Measurements from ENCODE around the gene PKMYT1. TPM values are rescaled to one million over a fixed set of nuclear protein-coding genes. Genes with fewer than 3 reads are reported as not detected.

Gene PKMYT1
- polyA plus RNA-seq, 1 donor from 2014 or later = 2.9 TPM

DNA sequence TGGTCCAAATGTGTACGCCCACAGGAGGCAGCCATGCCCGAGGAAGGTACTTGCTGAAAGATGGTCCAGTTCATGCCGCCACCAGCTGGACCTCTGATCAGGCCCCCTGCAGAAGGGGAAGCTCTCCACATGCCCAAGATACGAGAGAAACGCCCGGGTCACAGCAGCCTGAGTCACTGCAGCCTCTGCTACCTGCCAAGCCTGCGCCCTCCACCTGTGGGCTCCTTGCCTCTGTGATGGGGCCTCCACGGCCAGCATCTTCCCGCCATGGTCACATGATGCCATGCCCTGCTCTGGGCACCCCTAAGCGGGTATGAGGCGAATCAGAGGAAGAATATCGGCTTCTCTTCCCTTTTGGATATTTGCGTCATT, 29.9 kb downstream of the PKMYT1 start:
- Histone ChIP-seq H3K79me2 (replicated peaks; ENCODE audit: insufficient read depth, low read length) (no peaks in the 10 kb centered on the region), H3K9me3 (ENCODE audit: low read length) (no peaks in the 10 kb centered on the region), H3K36me3 (ENCODE audit: insufficient read depth, low read length) (peaks cover 9% of the 10 kb centered on the region), H3K9ac (ENCODE audit: low read length) (no peak overlapping the region), H3K27me3 (ENCODE audit: insufficient read depth, low read depth, low read length) (no peaks in the 10 kb centered on the region), H2AFZ (ENCODE audit: low read depth, low read length) (no peak overlapping the region), H3K4me3 (ENCODE audit: low read length) (no peak overlapping the region), H3K9me2 (ENCODE audit: insufficient read depth, low read length) (no peaks in the 10 kb centered on the region), H3F3A (ENCODE audit: insufficient read depth, low read length, poor library complexity, severe bottlenecking) (no peaks in the 10 kb centered on the region), H4K20me1 (ENCODE audit: insufficient read depth) (no peaks in the 10 kb centered on the region), H3K27ac (ENCODE audit: low read length) (no peak overlapping the region), H3K4me2 (ENCODE audit: low read length) (no peak overlapping the region)
- no peak for TF ChIP-seq TAF1 (IDR thresholded peaks at IDR 0.05; ENCODE audit: low read depth)
- no peak for TF ChIP-seq RAD21 (conservative IDR thresholded peaks at IDR 0.05)
- TF ChIP-seq, protein P1, sequence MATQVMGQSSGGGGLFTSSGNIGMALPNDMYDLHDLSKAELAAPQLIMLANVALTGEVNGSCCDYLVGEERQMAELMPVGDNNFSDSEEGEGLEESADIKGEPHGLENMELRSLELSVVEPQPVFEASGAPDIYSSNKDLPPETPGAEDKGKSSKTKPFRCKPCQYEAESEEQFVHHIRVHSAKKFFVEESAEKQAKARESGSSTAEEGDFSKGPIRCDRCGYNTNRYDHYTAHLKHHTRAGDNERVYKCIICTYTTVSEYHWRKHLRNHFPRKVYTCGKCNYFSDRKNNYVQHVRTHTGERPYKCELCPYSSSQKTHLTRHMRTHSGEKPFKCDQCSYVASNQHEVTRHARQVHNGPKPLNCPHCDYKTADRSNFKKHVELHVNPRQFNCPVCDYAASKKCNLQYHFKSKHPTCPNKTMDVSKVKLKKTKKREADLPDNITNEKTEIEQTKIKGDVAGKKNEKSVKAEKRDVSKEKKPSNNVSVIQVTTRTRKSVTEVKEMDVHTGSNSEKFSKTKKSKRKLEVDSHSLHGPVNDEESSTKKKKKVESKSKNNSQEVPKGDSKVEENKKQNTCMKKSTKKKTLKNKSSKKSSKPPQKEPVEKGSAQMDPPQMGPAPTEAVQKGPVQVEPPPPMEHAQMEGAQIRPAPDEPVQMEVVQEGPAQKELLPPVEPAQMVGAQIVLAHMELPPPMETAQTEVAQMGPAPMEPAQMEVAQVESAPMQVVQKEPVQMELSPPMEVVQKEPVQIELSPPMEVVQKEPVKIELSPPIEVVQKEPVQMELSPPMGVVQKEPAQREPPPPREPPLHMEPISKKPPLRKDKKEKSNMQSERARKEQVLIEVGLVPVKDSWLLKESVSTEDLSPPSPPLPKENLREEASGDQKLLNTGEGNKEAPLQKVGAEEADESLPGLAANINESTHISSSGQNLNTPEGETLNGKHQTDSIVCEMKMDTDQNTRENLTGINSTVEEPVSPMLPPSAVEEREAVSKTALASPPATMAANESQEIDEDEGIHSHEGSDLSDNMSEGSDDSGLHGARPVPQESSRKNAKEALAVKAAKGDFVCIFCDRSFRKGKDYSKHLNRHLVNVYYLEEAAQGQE (IDR thresholded peaks at IDR 0.05; ENCODE audit: borderline replicate concordance) = no peak
- no peak for TF ChIP-seq POLR2AphosphoS5 (IDR thresholded peaks at IDR 0.05)
- no peak for TF ChIP-seq SMC3 (conservative IDR thresholded peaks at IDR 0.05; ENCODE audit: poor library complexity)
- TF ChIP-seq EZH2 (IDR thresholded peaks at IDR 0.05; ENCODE audit: borderline replicate concordance, insufficient read depth, low read length, poor library complexity, severe bottlenecking) = no peak
- TF ChIP-seq MXI1 (conservative IDR thresholded peaks at IDR 0.05; ENCODE audit: poor library complexity, severe bottlenecking) = no peak
- TF ChIP-seq EP300 (conservative IDR thresholded peaks at IDR 0.05; ENCODE audit: poor library complexity, severe bottlenecking) = no peak
- TF ChIP-seq, protein P2, sequence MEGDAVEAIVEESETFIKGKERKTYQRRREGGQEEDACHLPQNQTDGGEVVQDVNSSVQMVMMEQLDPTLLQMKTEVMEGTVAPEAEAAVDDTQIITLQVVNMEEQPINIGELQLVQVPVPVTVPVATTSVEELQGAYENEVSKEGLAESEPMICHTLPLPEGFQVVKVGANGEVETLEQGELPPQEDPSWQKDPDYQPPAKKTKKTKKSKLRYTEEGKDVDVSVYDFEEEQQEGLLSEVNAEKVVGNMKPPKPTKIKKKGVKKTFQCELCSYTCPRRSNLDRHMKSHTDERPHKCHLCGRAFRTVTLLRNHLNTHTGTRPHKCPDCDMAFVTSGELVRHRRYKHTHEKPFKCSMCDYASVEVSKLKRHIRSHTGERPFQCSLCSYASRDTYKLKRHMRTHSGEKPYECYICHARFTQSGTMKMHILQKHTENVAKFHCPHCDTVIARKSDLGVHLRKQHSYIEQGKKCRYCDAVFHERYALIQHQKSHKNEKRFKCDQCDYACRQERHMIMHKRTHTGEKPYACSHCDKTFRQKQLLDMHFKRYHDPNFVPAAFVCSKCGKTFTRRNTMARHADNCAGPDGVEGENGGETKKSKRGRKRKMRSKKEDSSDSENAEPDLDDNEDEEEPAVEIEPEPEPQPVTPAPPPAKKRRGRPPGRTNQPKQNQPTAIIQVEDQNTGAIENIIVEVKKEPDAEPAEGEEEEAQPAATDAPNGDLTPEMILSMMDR (IDR thresholded peaks at IDR 0.05; ENCODE audit: poor library complexity, severe bottlenecking) = no peak

GRCh38 chr16:2949705-2950352, 30.4 kb downstream of the PKMYT1 start:
- H3K9me3 ChIP-seq (ENCODE audit: low read length) = no peaks in the 10 kb centered on the region
- no peak overlapping the region for H3K9ac ChIP-seq (ENCODE audit: low read length)
- no peaks in the 10 kb centered on the region for H4K20me1 ChIP-seq (ENCODE audit: insufficient read depth)
- H2AFZ ChIP-seq (ENCODE audit: low read depth, low read length) = no peak overlapping the region
- peaks cover 9% of the 10 kb centered on the region for H3K36me3 ChIP-seq (ENCODE audit: insufficient read depth, low read length)
- H3K27me3 ChIP-seq (ENCODE audit: insufficient read depth, low read depth, low read length) = no peaks in the 10 kb centered on the region
- TF ChIP-seq EP300 (conservative IDR thresholded peaks at IDR 0.05; ENCODE audit: poor library complexity, severe bottlenecking) = no peak
- TF ChIP-seq TAF1 (IDR thresholded peaks at IDR 0.05; ENCODE audit: low read depth) = no peak
- TF ChIP-seq POLR2AphosphoS5 (IDR thresholded peaks at IDR 0.05) = no peak
- TF ChIP-seq, protein P1 (IDR thresholded peaks at IDR 0.05; ENCODE audit: borderline replicate concordance) = no peak
- no peak for TF ChIP-seq EZH2 (IDR thresholded peaks at IDR 0.05; ENCODE audit: borderline replicate concordance, insufficient read depth, low read length, poor library complexity, severe bottlenecking)
- no peak for TF ChIP-seq SMC3 (conservative IDR thresholded peaks at IDR 0.05; ENCODE audit: poor library complexity)
- no peak for TF ChIP-seq RAD21 (conservative IDR thresholded peaks at IDR 0.05)
- TF ChIP-seq, protein P2 (IDR thresholded peaks at IDR 0.05; ENCODE audit: poor library complexity, severe bottlenecking) = no peak
- TF ChIP-seq MXI1 (conservative IDR thresholded peaks at IDR 0.05; ENCODE audit: poor library complexity, severe bottlenecking) = no peak
- H3K79me2 ChIP-seq (replicated peaks; ENCODE audit: insufficient read depth, low read length) = no peaks in the 10 kb centered on the region
- no peaks in the 10 kb centered on the region for H3K9me2 ChIP-seq (ENCODE audit: insufficient read depth, low read length)
- no peak overlapping the region for H3K4me3 ChIP-seq (ENCODE audit: low read length)
- no peaks in the 10 kb centered on the region for H3F3A ChIP-seq (ENCODE audit: insufficient read depth, low read length, poor library complexity, severe bottlenecking)
- H3K4me2 ChIP-seq (ENCODE audit: low read length) = no peak overlapping the region
- H3K27ac ChIP-seq (ENCODE audit: low read length) = no peak overlapping the region
